IMR-90 (cell line): ENCODE data around the gene KCNJ2. TPM values are rescaled to one million over a fixed set of nuclear protein-coding genes. Genes with fewer than 3 reads are reported as not detected.

Experiments used
- ATAC-seq: fragments of 200-7000 bp; cut with Tn5 transposase; 2 replicates; pipeline ENCODE4 v1.9.1; 2020; ENCODE audit warnings: low read depth, mild to moderate bottlenecking, moderate library complexity
- BruUV-seq: library from RNA; stranded (reverse); fragments of 400-500 nt; replicated peaks from 2 replicates; lab custom pipeline; 2021; lab: Mats Ljungman, UMichigan
- CTCF ChIA-PET: fragments of 300-600 bp; formaldehyde crosslinking; extraction: SDS; loops from one replicate; lab custom pipeline; 2021; ENCODE audit warnings: antibody characterized with exemption; lab: Yijun Ruan, JAX
- POLR2A ChIA-PET: fragments of 300-600 bp; sonication (Branson Sonifier 250); formaldehyde crosslinking; loops from one replicate; lab custom pipeline; 2022; ENCODE audit warnings: antibody characterized with exemption; ENCODE audit not compliant: unreplicated experiment; lab: Charles Lee
- DNase-seq: peaks from one replicate; pipeline ENCODE4 v3.0.0; 2013
- H2AFZ ChIP-seq: replicated peaks from 2 replicates; pipeline ENCODE3; 2013; ENCODE audit warnings: low read length, mild to moderate bottlenecking; ENCODE audit not compliant: poor library complexity
- H2AK5ac ChIP-seq: 2 replicates; pipeline ENCODE4 v1.6.1; 2013; ENCODE audit warnings: low read depth, low read length, inconsistent platforms
- H2AK9ac ChIP-seq: replicated peaks from 2 replicates; pipeline ENCODE3; 2013; ENCODE audit warnings: mild to moderate bottlenecking, low read depth, low read length, moderate library complexity; ENCODE audit not compliant: poor library complexity
- H2BK120ac ChIP-seq: 2 replicates; pipeline ENCODE4 v1.6.1; 2013; ENCODE audit warnings: low read depth, low read length, inconsistent platforms
- H2BK15ac ChIP-seq: 3 replicates; pipeline ENCODE4 v1.6.1; 2013; ENCODE audit warnings: low read depth, low read length, inconsistent platforms
- H2BK20ac ChIP-seq: 2 replicates; pipeline ENCODE4 v1.6.1; 2013; ENCODE audit warnings: low read depth, mild to moderate bottlenecking, inconsistent platforms, low read length, moderate library complexity
- H2BK5ac ChIP-seq: 2 replicates; pipeline ENCODE4 v1.6.1; 2013; ENCODE audit warnings: mild to moderate bottlenecking, low read depth, low read length, inconsistent platforms; ENCODE audit not compliant: poor library complexity, severe bottlenecking
- H3K14ac ChIP-seq: replicated peaks from 2 replicates; pipeline ENCODE4 v1.6.1; 2013; ENCODE audit warnings: low read depth, low read length, inconsistent platforms
- H3K18ac ChIP-seq: 2 replicates; pipeline ENCODE4 v1.6.1; 2013; ENCODE audit warnings: low read depth, low read length, control low read depth
- H3K23ac ChIP-seq: 2 replicates; pipeline ENCODE4 v1.6.1; 2013; ENCODE audit warnings: low read depth, low read length, inconsistent platforms
- H3K27ac ChIP-seq: 2 replicates; pipeline ENCODE4 v1.5.1; 2013; ENCODE audit warnings: mild to moderate bottlenecking, control low read depth, low read length; ENCODE audit not compliant: insufficient read depth
- H3K27me3 ChIP-seq: 2 replicates; pipeline ENCODE4 v1.6.1; 2013; ENCODE audit warnings: low read length; ENCODE audit not compliant: control insufficient read depth, insufficient read depth
- H3K36me3 ChIP-seq: 2 replicates; pipeline ENCODE4 v1.6.1; 2013; ENCODE audit warnings: low read length, mixed read lengths; ENCODE audit not compliant: control insufficient read depth, insufficient read depth
- H3K4ac ChIP-seq: 2 replicates; pipeline ENCODE4 v1.6.1; 2013; ENCODE audit warnings: low read depth, low read length, inconsistent platforms
- H3K4me1 ChIP-seq: 2 replicates; pipeline ENCODE4 v1.6.1; 2013; ENCODE audit warnings: low read length, mixed read lengths; ENCODE audit not compliant: control insufficient read depth, insufficient read depth
- H3K4me2 ChIP-seq: 2 replicates; pipeline ENCODE4 v1.6.1; 2013; ENCODE audit warnings: low read depth, mild to moderate bottlenecking, control low read depth, low read length, moderate library complexity
- H3K4me3 ChIP-seq: 2 replicates; pipeline ENCODE4 v1.5.1; 2013; ENCODE audit warnings: low read depth, mild to moderate bottlenecking, control low read depth, low read length, moderate library complexity; ENCODE audit not compliant: insufficient read depth
- H3K56ac ChIP-seq: 2 replicates; pipeline ENCODE4 v1.6.1; 2013; ENCODE audit warnings: low read length, inconsistent platforms; ENCODE audit not compliant: insufficient read depth; ENCODE audit errors: extremely low read depth
- H3K79me1 ChIP-seq, 2 experiments: 2 replicates each; pipeline ENCODE4 v1.6.1; 2013; ENCODE audit warnings: low read length in 2 of 2, inconsistent platforms in 1 of 2, low read depth in 1 of 2
- H3K9ac ChIP-seq: 2 replicates; pipeline ENCODE4 v1.6.1; 2013; ENCODE audit warnings: low read depth, low read length, control low read depth
- H3K9me1 ChIP-seq: 2 replicates; pipeline ENCODE4 v1.6.1; 2013; ENCODE audit warnings: low read length, inconsistent platforms; ENCODE audit not compliant: insufficient read depth
- H3K9me3 ChIP-seq: 2 replicates; pipeline ENCODE4 v1.6.1; 2013; ENCODE audit warnings: low read length; ENCODE audit not compliant: control insufficient read depth, insufficient read depth
- H4K20me1 ChIP-seq: 2 replicates; pipeline ENCODE4 v1.6.1; 2013; ENCODE audit warnings: low read length, inconsistent platforms; ENCODE audit not compliant: insufficient read depth
- H4K5ac ChIP-seq: 2 replicates; pipeline ENCODE4 v1.6.1; 2013; ENCODE audit warnings: mild to moderate bottlenecking, low read depth, low read length, control low read depth
- H4K8ac ChIP-seq, 2 experiments: 2 replicates each; pipeline ENCODE4 v1.6.1; 2013; ENCODE audit warnings: low read depth in 2 of 2, low read length in 2 of 2, control low read depth in 1 of 2, inconsistent platforms in 1 of 2
- H4K91ac ChIP-seq: 2 replicates; pipeline ENCODE4 v1.6.1; 2013; ENCODE audit warnings: low read depth, low read length, inconsistent platforms; ENCODE audit not compliant: insufficient read depth
- RAD21 ChIP-seq: IDR thresholded peaks from 2 replicates; pipeline ENCODE4 v1.6.1; 2012; ENCODE audit warnings: low read length, improper control_type of control experiment
- WGBS, 2 experiments: methylation state at CpG; one replicate each; pipeline versions ENCODE4 v1.1.5 to v1.1.7; 2013; ENCODE audit warnings: missing lambda C conversion rate in 2 of 2; ENCODE audit not compliant: insufficient read length in 1 of 2; ENCODE audit errors: extremely low coverage in 2 of 2; 5-methylcytosine and 5-hydroxymethylcytosine counted together
- dilution Hi-C: fragments of 300-500 bp; cut with HindIII; formaldehyde crosslinking; loops from one replicate; pipeline ENCODE4 v1.14.3; 2018; ENCODE audit warnings: low sequenced_read_pairs; ENCODE audit not compliant: unreplicated experiment
- in situ Hi-C: fragments of 300-500 bp; cut with MboI; formaldehyde crosslinking; loops from 3 replicates; pipeline ENCODE4 v1.14.3; 2019; ENCODE audit warnings: low sequenced_read_pairs, inconsistent platforms, mixed read lengths
- intact Hi-C: fragments of 100-400 bp; cut with micrococcal nuclease; formaldehyde crosslinking; loops from 2 replicates; pipeline ENCODE4 v1.10.0; 2022
- polyA plus RNA-seq, 3 experiments: library from polyadenylated mRNA; depleted of rRNA; stranded (reverse); fragments of >200 nt; gene quantifications; 2 replicates each; pipeline ENCODE4 v1.2.3, GENCODE V29; 2012; ENCODE audit warnings: low replicate concordance in 1 of 3
- total RNA-seq: library from RNA; depleted of rRNA; stranded (reverse); fragments of >200 nt; gene quantifications from 2 replicates; pipeline ENCODE4 v1.2.3, GENCODE V29; 2012

Gene KCNJ2
- total and polyA plus RNA-seq, 2 of the 4 experiments (the other 2 are of a cell fraction): 0.55 to 8.6 TPM

GRCh38 chr17:70157151-70157550 lies 12.2 kb upstream of the KCNJ2 start:
- POLR2A ChIA-PET: no interaction called here
- dilution Hi-C loops: no loop called here
- Histone ChIP-seq H2AK5ac (no peak overlapping the region), H2BK15ac (no peak overlapping the region), H2BK120ac (no peak overlapping the region), H3K9me3 (no peaks in the 10 kb centered on the region), H2AFZ (no peak overlapping the region), H3K4ac (no peak overlapping the region), H3K27ac (no peak overlapping the region), H3K4me1 (no peaks in the 10 kb centered on the region), H3K36me3 (no peaks in the 10 kb centered on the region), H3K23ac (no peak overlapping the region), H3K9me1 (no peaks in the 10 kb centered on the region), H3K9ac (no peak overlapping the region), H3K4me3 (no peak overlapping the region), H4K20me1 (no peaks in the 10 kb centered on the region), H3K79me1 (no peaks in the 10 kb centered on the region), H3K18ac (no peak overlapping the region), H3K4me2 (no peak overlapping the region), H2BK5ac (no peak overlapping the region), H3K14ac (no peak overlapping the region), H3K27me3 (no peaks in the 10 kb centered on the region), H4K91ac (no peak overlapping the region), H2BK20ac (no peak overlapping the region), H4K5ac (no peak overlapping the region), H2AK9ac (no peak overlapping the region), H3K56ac (no peak overlapping the region), H4K8ac (no peak overlapping the region)
- intact Hi-C loops: no loop called here
- in situ Hi-C loops: no loop called here
- ATAC-seq: no peak
- no peak for DNase-seq
- TF ChIP-seq RAD21: no peak
- no TSS peak for BruUV-seq
- CTCF ChIA-PET: no interaction called here
- WGBS, 2 experiments: no CpG with 5 or more reads among the region's 4 CpGs
